22Rv1 (cell line): ENCODE results near the gene MYH9.

Experiments
- H3K27ac ChIP-seq: fragments of 450-650 bp; 2 replicates; pipeline ENCODE4 v1.5.1; 2017
- ZFX ChIP-seq: fragments of 450-650 bp; IDR thresholded peaks from 2 replicates; pipeline ENCODE4 v1.6.1; 2017; ENCODE audit warnings: antibody characterized with exemption, borderline replicate concordance
- TF ChIP-seq, protein P1 (sequence below): fragments of 450-650 bp; IDR thresholded peaks from 2 replicates; pipeline ENCODE4 v1.5.1; 2017; ENCODE audit warnings: mild to moderate bottlenecking

MYH9 gene

DNA sequence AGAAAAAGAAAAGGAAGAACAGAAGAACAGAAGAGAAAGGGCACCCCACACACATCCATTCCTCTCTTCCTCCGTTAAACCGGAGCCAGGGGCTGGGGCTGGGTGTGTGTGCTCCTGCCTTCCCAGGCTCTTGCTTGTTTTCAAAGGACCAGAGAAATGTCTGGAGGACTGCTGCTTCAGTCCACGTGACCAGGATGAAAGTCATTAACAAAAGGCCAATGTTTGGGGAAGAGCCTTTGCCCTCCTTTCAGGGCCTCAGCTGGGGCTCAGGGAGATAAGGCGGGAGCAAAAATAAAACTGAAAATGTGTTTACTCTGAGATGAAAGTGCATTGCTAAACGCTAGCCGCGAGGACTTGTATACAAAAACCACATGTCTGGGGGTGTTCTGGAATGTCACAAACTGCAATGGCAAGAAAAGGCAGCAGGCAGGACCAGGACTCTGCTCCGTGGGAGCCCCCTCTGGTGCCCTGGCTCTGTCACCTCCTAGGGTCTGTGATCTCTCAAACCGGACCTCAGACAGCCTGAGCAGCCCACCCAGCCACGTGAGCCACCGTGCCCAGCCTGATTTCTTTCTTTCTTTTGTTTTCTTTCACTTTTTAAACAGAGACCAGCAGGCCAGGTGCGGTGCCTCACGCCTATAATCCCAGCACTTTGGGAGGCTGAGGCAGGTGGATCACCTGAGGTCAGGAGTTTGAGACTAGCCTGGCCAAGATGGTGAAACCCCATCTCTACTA, 31.6 kb upstream of the MYH9 start:
- TF ChIP-seq, protein P1, sequence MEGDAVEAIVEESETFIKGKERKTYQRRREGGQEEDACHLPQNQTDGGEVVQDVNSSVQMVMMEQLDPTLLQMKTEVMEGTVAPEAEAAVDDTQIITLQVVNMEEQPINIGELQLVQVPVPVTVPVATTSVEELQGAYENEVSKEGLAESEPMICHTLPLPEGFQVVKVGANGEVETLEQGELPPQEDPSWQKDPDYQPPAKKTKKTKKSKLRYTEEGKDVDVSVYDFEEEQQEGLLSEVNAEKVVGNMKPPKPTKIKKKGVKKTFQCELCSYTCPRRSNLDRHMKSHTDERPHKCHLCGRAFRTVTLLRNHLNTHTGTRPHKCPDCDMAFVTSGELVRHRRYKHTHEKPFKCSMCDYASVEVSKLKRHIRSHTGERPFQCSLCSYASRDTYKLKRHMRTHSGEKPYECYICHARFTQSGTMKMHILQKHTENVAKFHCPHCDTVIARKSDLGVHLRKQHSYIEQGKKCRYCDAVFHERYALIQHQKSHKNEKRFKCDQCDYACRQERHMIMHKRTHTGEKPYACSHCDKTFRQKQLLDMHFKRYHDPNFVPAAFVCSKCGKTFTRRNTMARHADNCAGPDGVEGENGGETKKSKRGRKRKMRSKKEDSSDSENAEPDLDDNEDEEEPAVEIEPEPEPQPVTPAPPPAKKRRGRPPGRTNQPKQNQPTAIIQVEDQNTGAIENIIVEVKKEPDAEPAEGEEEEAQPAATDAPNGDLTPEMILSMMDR: no peak
- TF ChIP-seq ZFX: no peak
- no peak overlapping the region for H3K27ac ChIP-seq

DNA sequence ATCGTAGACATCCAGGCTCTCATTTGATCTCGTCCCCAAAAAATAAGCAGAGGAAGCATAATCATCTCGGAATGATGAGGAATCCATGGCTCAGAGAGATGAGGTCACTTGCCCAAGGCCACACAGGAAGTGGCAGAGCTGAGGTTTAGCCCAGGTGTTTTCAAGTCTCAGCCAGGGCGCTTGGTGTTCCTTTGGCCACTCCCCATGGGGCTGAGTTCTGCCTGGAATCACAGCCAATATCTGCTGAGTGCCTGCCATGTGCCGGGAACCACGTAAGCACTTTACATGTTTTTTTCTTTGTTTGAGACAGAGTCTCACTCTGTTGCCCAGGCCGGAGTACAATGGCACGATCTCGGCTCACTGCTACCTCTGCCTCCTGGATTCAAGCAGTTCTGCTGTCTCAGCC, 29.5 kb upstream of the MYH9 start:
- H3K27ac ChIP-seq: no peak overlapping the region
- TF ChIP-seq ZFX: no peak
- TF ChIP-seq, protein P1: no peak

DNA sequence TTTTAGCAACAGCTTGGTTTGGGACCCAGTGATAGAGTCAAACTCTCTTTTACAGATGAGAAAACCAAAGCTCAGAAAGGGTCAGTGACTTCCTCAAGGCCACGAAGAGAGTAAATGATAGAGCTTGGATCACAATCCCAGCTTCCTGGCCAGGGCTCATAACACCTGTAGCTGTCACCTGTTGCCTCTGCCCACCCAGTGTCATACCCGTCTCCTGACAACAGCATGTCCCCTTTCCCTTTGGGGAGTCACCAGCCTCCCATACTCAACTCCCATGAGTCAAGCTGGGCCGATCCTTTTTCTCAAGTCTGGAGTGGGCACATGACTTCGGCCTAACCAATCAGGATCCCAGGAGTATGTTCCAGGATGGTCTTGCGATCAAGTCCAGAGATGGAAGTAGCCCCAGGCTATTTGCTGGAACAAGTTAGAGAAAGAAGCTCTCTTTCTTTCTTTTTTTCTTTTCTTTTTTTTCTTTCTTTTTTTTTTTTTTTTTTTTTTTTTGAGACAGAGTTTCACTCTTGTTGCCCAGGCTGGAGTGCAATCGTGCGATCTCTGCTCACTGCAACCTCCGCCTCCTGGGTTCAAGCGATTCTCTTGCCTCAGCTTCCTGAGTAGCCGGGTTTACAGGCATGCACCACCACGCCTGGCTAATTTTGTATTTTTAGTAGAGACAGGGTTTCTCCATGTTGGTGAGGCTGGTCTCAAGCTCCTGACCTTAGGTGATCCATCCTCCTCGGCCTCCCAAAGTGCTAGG, 27.8 kb upstream of the MYH9 start:
- no peak for TF ChIP-seq ZFX
- TF ChIP-seq, protein P1: no peak
- H3K27ac ChIP-seq: no peak overlapping the region

DNA sequence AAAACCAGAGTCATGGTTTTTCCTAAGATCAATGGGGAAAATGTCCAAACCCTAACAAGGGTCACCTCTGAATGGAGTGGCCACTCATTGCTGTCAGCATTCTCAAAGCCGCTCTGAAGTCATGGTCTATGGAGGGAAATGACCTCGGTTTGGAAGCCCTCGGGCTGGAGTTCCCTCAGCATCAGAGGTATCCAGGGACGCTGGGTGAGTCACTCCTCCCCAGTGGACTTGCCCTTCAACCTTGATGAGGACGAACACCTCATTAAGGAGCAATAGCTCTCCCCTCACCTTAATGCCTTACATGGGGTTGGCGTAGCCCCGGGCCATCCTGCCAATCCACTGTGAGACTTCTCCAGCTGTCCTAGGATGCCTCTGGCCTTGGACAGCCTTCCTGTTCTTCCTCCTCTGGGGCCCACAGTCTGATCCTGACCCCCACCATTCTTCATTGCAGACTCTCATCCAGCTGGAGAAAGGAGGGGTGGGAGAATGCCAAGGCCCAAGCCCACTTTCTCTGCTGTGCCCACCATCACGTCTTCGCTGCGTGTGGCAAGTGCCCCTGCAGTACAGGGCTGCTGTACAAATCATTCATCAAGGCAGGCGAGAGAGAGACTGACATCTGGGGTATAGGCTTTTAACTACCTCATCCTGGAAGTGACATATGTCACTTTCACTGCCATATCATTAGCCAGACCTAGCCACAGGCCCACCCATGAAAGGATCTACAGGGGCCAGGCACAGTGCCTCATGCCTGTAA, 25.4 kb upstream of the MYH9 start:
- TF ChIP-seq, protein P1: no peak
- TF ChIP-seq ZFX: no peak
- no peak overlapping the region for H3K27ac ChIP-seq

DNA sequence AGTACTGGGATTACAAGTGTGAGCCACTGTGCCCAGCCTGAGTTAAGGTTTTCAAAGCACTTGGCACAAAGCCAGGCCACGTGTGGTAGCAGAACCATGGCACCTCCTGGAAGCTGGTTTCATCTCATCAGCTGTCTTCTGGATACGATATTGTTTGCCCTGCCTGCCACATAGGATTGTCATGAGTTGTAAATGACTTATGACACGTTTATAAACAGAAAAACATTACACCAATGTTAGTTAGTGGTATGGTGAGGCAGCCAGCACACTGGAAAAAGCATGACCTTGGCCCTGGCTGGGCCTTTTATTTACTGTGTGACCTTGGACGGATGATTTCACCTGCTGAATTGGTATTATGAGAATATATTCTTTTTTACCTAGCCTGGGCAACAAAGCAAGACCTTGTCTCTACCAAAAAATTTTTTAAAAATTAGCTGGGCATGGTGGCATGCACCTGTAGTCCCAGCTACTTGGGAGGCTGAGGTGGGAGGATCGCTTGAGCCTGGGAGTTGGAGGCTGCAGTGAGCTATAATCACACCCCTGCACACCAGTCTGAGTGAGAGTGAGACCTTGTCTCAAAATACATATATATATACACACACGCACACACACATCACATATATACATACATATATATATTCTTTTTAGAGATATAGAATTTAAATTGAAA, 24.0 kb upstream of the MYH9 start:
- TF ChIP-seq ZFX: no peak
- TF ChIP-seq, protein P1: no peak
- H3K27ac ChIP-seq: peak overlapping the region; percentile 100

DNA sequence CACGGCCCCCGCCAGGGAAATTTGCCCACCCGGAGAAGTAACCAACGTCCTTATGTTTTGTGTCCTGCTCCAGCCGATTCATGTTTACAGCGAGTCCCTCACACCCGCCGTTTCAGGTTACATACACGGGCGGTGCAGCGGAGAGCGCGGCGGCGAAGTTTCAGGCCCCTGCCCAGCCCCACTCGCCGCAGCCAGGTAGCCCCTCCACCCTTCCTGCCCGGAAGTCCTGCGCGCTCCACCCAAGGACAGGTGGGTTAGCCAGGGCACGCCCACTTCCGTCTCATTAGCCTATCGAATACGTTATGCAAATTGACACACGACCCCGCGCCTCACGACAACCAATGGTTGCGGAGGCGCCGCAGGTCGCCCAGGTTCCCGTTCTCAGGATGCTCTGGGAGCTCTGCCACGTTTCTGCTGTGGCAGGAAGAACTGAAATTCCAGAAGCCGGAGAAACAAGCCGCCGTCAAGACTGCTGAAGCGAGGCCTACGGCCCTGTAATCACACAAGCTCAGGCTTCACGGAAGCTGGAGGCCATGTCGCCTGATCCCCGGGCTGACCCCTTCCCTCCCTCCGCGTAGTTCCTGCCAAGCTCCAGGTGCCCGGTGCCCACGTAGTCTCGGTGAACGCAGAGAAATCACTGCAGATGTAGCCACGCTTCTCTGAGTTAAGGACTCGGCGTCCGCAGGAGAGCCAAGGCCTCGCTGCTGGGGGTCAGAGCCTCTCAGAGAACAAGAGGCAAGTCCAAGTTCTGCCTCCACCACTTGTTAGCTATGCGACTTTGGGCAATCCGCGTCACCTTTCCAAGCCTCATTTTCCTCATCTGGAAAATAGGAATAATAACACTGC, 22.4 kb upstream of the MYH9 start:
- TF ChIP-seq, protein P1: no peak
- H3K27ac ChIP-seq: peak overlapping the region; percentile 100

DNA sequence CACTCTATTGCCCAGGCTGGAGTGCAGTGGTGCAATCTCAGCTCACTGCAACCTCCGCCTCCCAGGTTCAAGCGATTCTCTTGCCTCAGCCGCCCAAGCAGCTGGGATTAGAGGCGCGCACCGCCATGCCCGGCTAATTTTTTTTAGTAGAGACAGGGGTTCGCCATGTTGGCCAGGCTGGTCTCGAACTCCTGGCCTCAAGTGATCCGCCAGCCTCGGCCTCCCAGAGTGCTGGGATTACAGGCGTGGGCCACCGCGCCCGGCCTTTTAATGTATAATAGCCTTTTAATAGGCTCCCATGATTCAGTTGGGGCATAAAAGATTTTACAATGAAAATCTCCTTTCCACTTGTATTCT, 21.8 kb upstream of the MYH9 start:
- peak overlapping the region; percentile 100 for H3K27ac ChIP-seq
